Left colon (tissue), 2 donors: ENCODE data around the gene NDUFAF2. TPM values are rescaled to one million over a fixed set of nuclear protein-coding genes. Genes with fewer than 3 reads are reported as not detected.
"Not testable (repeated sequence)": the region's sequence is repeated elsewhere in the genome, so short reads cannot be mapped to it uniquely, and the experiment has no call there.

Experiments
- ATAC-seq: fragments of 200-7000 bp; cut with Tn5 transposase; one replicate; pipeline ENCODE4 v1.9.1; 2020; ENCODE audit warnings: mild to moderate bottlenecking, moderate library complexity
- DNase-seq, 2 donors: peaks; one replicate each; pipeline ENCODE4 v3.0.0-alpha.2; 2020
- intact Hi-C, 2 donors: fragments of 100-400 bp; cut with DNase I in 1 of 2; cut with micrococcal nuclease in 1 of 2; formaldehyde crosslinking; loops; one replicate each; pipeline versions ENCODE4 v1.11.2 to v1.14.0; 2022; cut with DNase I, micrococcal nuclease
- total RNA-seq, 2 donors: library from RNA; stranded (reverse); fragmentation: NEBNext Ultra II Directional; extraction: Animal tissue kit (Norgen Biotek cat#: 25700); gene quantifications; one replicate each; pipeline ENCODE4 v1.2.1, GENCODE V29; 2021
- donor health status: DM: no; HTN: no; CAD: no.
- donor health status: DM: yes; HTN: yes; CAD: no.

NDUFAF2 gene
- total RNA-seq, 2 donors from 2014 or later = 15.6 to 25.0 TPM

GRCh38 chr5:61187826-61188225 is 242.8 kb downstream of the NDUFAF2 start:
- intact Hi-C loops, ATAC-seq: not testable (repeated sequence)

DNA sequence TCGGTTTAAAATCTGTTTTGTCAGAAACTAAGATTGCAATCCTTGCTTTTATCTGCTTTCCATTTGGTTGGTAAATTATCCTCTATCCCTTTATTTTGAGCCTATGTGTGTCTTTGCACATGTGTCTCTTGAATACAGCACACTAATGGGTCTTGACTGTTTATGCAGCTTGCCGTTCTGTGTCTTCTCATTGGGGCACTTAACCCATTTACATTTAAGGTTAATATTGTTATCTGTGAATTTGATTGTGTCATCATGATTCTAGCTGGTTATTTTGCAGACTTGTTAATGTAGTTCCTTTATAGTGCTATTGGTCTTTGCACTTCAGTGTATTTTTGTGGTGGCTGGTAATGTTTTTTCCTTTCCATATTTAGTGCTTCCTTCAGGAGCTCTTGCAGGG is 253.6 kb downstream of the NDUFAF2 start:
- ATAC-seq (no peak), DNase-seq (no peak)
- intact Hi-C loops = no loop called here

More at GRCh38 chr5:61187826-61188225, 242.8 kb downstream of the NDUFAF2 start:
- DNase-seq = not testable (repeated sequence)

- no peak for ATAC-seq
- no peak for DNase-seq
- intact Hi-C loops = no loop called here
Observed at GRCh38 chr5:61200582-61201155, 255.7 kb downstream of the NDUFAF2 start.

DNA sequence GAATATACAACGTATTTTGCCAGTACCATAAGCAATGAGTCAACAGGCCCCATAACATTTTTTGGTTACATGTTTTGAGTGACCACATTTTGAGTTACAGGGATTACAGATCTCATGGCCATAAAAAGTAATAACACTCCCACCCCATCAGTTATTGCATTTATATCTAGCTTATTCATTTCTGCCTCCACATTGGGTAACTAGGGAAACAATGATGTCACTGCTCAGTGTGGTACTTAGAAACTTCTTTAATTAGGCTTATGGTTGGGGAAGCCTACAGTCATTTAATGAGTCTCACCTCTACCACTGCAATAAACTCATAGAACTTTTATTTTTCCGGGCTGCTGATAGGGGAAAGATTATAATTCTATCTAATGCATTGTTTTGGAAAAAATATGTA is 257.2 kb downstream of the NDUFAF2 start:
- ATAC-seq (no peak), DNase-seq (no peak)
- intact Hi-C loops = no loop called here

Other genes with a start within 250 kb of the NDUFAF2 start
- 1 to 10 TPM; 5.3 to 7.0 TPM for gene DEPDC1B, start 245.0 kb upstream of the NDUFAF2 start, total RNA-seq
- gene ELOVL7, start 100.9 kb upstream of the NDUFAF2 start, total RNA-seq = 10 to 100 TPM; 30.0 to 30.5 TPM
- 10 to 100 TPM in 1 of 2 donors, 1 to 10 TPM in 1; 9.1 to 11.0 TPM for gene ERCC8, start 135 bp upstream of the NDUFAF2 start, total RNA-seq
- gene SMIM15, start 217.3 kb downstream of the NDUFAF2 start, total RNA-seq = 100 to 1,000 TPM; 110 to 115 TPM